Measurements from ENCODE around the gene ECT2L. TPM values are rescaled to one million over a fixed set of nuclear protein-coding genes. Genes with fewer than 3 reads are reported as not detected.

The ECT2L gene
- total and polyA plus RNA-seq, 2 donors (not counting 3 experiments of a cell fraction or from before 2014, with no cell fraction given): not detected

DNA sequence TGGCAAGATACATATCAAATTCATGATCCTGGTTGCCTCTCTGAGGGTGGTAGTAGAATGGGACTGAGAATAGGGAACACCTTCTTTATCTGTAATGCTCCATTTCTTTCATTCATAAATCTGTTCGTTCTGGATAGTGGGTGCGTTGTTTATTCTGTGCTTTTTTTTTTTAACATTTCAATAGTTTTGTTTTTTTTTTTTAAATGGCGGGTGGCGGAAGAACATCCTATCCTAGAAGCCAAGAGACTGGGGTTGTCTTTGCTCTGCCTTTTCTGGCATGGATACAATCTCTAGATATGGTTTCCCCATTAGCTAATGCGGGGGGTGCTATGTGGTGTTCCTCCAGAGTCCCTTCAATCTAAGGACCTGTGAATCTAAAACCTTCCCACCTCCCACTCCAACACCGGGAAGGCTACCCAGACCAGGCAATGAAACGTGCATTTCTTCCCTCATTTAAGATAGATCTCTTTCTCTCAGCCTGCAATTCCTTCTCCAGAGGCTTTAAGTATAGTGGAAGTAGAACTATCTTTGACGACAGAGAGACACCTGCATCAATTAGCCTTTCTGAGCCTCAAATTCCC is 23.2 kb upstream of the ECT2L start:
- no TSS peak for BruUV-seq (replicated peaks)
- CTCF ChIA-PET: interaction anchor here (0.9 to 2.0 kb wide), 3 partner anchors 43 to 592 kb away, joined by 3 to 8 read pairs (median 3); no protein-coding TSS in a partner anchor
- peak overlapping the region; percentile 95 for H3K27ac ChIP-seq (ENCODE audit: insufficient read depth, low read depth, low read length)

More for the DNA sequence above, 23.2 kb upstream of the ECT2L start:
- FAIRE-seq: no peak
- POLR2A ChIA-PET: no interaction called here
- dilution Hi-C loops (cut with MboI; ENCODE audit: extremely low pct_ligation_motif_present, low sequenced_read_pairs): no loop called here
- Histone ChIP-seq H3K9me1 (replicated peaks; ENCODE audit: control insufficient read depth, extremely low read depth, insufficient read depth, low read length) (no peaks in the 10 kb centered on the region), H3K4me3 (replicated peaks in 1 of 3; ENCODE audit: insufficient read depth in 1 of 3, low read depth in 1 of 3, low read length in 3 of 3) (peak overlapping the region; percentile 61 to 84 (median 61)), H3K79me2 (ENCODE audit: control insufficient read depth, insufficient read depth, low read length) (no peaks in the 10 kb centered on the region), H2AFZ (ENCODE audit: low read depth, low read length) (peak overlapping the region; percentile 73), H3K9ac (replicated peaks; ENCODE audit: extremely low read depth, insufficient read depth, low read length) (peak overlapping the region; percentile 95), H3K4me2 (ENCODE audit: insufficient read depth, low read length) (peak overlapping the region; percentile 91), H3K36me3 (ENCODE audit: control insufficient read depth in 2 of 2, extremely low read depth in 1 of 2, insufficient read depth in 2 of 2, low read length in 2 of 2) (no peaks in the 10 kb centered on the region), H3K27me3 (ENCODE audit: control insufficient read depth in 2 of 2, insufficient read depth in 2 of 2, low read length in 2 of 2) (no peaks in the 10 kb centered on the region), H4K20me1 (replicated peaks; ENCODE audit: control insufficient read depth, extremely low read depth, insufficient read depth, low read length) (no peaks in the 10 kb centered on the region), H3K4me1 (ENCODE audit: control insufficient read depth, extremely low read depth, insufficient read depth, low read length) (peaks cover 23% of the 10 kb centered on the region), H3K9me3 (replicated peaks; ENCODE audit: control insufficient read depth, insufficient read depth, low read length) (no peaks in the 10 kb centered on the region)
- DNase-seq (ENCODE audit: low read depth, low spot score): no peak
- intact Hi-C loops (cut with micrococcal nuclease): loop anchor here (1.0 to 5.0 kb wide), 4 partner anchors 179 to 665 kb away; partner anchors contain the start of genes PERP and REPS1
- TF ChIP-seq FOS (IDR thresholded peaks at IDR 0.05; ENCODE audit: borderline replicate concordance, insufficient read depth, low read length) (no peak), JUN (IDR thresholded peaks at IDR 0.05; ENCODE audit: borderline replicate concordance, insufficient read depth, insufficient read length, low read depth) (no peak), MYC (IDR thresholded peaks at IDR 0.05; ENCODE audit: low read depth, low read length) (no peak), POLR2A (IDR thresholded peaks at IDR 0.05; ENCODE audit: low read depth, low read length) (no peak), POLR2AphosphoS5 (IDR thresholded peaks at IDR 0.05; ENCODE audit: insufficient read depth, low read depth, low read length) (no peak), EZH2 (IDR thresholded peaks at IDR 0.05; ENCODE audit: borderline replicate concordance, low read depth, low read length, severe bottlenecking) (no peak), MAX (IDR thresholded peaks at IDR 0.05; ENCODE audit: insufficient read depth, insufficient read length) (no peak), GATA2 (IDR thresholded peaks at IDR 0.05; ENCODE audit: insufficient read depth, insufficient read length, low read depth, low read length) (no peak), CTCF (IDR thresholded peaks at IDR 0.05; ENCODE audit: extremely low read depth in 1 of 2, insufficient read depth in 1 of 2, low read depth in 1 of 2, low read length in 2 of 2) (no peak)

Measured in endothelial cell of umbilical vein (primary cell).